Posterior cingulate gyrus (tissue), 11 donors: ENCODE measurements around the gene UNC79.

ENCODE experiments used
- DNase-seq, 10 donors: peaks; one replicate each; pipeline versions ENCODE4 v3.0.0 to v3.0.0-alpha.2; 2020 to 2021; ENCODE audit warnings: mixed read lengths in 3 of 10
- intact Hi-C: fragments of 100-400 bp; cut with DNase I; formaldehyde crosslinking; loops from one replicate; pipeline ENCODE4 v1.15.1; 2023

The UNC79 gene

GRCh38 chr14:93742761-93743160, 312.0 kb downstream of the UNC79 start:
- intact Hi-C loops, result no loop called here
- DNase-seq, result no peak

- intact Hi-C loops, result no loop called here
- no peak for DNase-seq
These were observed 312.7 kb downstream of the UNC79 start for GRCh38 chr14:93743270-93744060.

- peak in 6 of 10 donors; percentile 25 to 96 (median 70) for DNase-seq
- intact Hi-C loops, result no loop called here
These were observed 313.4 kb downstream of the UNC79 start for GRCh38 chr14:93744176-93744575.

- DNase-seq, result no peak
- intact Hi-C loops, result no loop called here
These were observed 314.1 kb downstream of the UNC79 start for GRCh38 chr14:93744876-93745275.

- intact Hi-C loops, result no loop called here
- no peak for DNase-seq
These were observed 315.0 kb downstream of the UNC79 start for GRCh38 chr14:93745603-93746273.

- intact Hi-C loops, result no loop called here
- peak in 7 of 10 donors; percentile 38 to 93 (median 48) for DNase-seq
These were observed 316.4 kb downstream of the UNC79 start for GRCh38 chr14:93747102-93747501.

- intact Hi-C loops, result no loop called here
- DNase-seq, result no peak
These were observed 316.8 kb downstream of the UNC79 start for GRCh38 chr14:93747560-93747959.

- no peak for DNase-seq
These were observed 317.7 kb downstream of the UNC79 start for GRCh38 chr14:93748208-93749075.

GRCh38 chr14:93749076-93749420, 318.3 kb downstream of the UNC79 start:
- intact Hi-C loops, result no loop called here
- DNase-seq, result no peak

More at GRCh38 chr14:93748208-93749075, 317.7 kb downstream of the UNC79 start:
- intact Hi-C loops, result no loop called here

GRCh38 chr14:93751946-93752655, 321.4 kb downstream of the UNC79 start:
- intact Hi-C loops, result no loop called here
- DNase-seq, result no peak

GRCh38 chr14:93752980-93753561, 322.3 kb downstream of the UNC79 start:
- intact Hi-C loops, result loop anchor here (1.0 kb wide), 1 partner anchor 35 kb away; the partner anchor contains the start of gene PRIMA1
- peak; percentile 68 to 97 (median 85) for DNase-seq

GRCh38 chr14:93753647-93754046, 322.9 kb downstream of the UNC79 start:
- intact Hi-C loops, result loop anchor here (1.0 kb wide), 1 partner anchor 35 kb away; the partner anchor contains the start of gene PRIMA1
- DNase-seq, result no peak

GRCh38 chr14:93757206-93757605, 326.5 kb downstream of the UNC79 start:
- no peak for DNase-seq
- intact Hi-C loops, result no loop called here
